Measurements from ENCODE around the gene NELFCD.

- no peak for TF ChIP-seq SUZ12 (IDR thresholded peaks at IDR 0.05; ENCODE audit: extremely low read depth, insufficient read depth, insufficient read length)
- TF ChIP-seq ZNF274 (IDR thresholded peaks at IDR 0.05; ENCODE audit: low read depth, low read length), result no peak
- TF ChIP-seq YY1 (IDR thresholded peaks at IDR 0.05; ENCODE audit: insufficient read depth, insufficient read length), result no peak
Observed at GRCh38 chr20:59007665-59008511, 26.8 kb downstream of the NELFCD start.
